Measurements from ENCODE around the gene KRT74. TPM values are rescaled to one million over a fixed set of nuclear protein-coding genes. Genes with fewer than 3 reads are reported as not detected.

Gene KRT74
- total RNA-seq, 1 experiment from 2014 or later, result not detected

GRCh38 chr12:52579468-52580465 lies 6.1 kb upstream of the KRT74 start:
- DNase-seq (ENCODE audit: low spot score) (no peak), ATAC-seq (no peak)
- POLR2A ChIA-PET, result no interaction called here
- H3K27ac Mint-ChIP-seq, result no peak overlapping the region
- CTCF ChIA-PET, result interaction anchor here (0.7 to 2.5 kb wide), 5 partner anchors 78 to 300 kb away, joined by 3 to 12 read pairs (median 5); no protein-coding TSS in a partner anchor
- no peaks in the 10 kb centered on the region for H3K27me3 Mint-ChIP-seq (ENCODE audit: low read depth)
- no peak for TF ChIP-seq E2F5 (CRISPR knock-in tag; IDR thresholded peaks at IDR 0.05)
- no peaks in the 10 kb centered on the region for H3K36me3 Mint-ChIP-seq
- no peak overlapping the region for H3K4me3 Mint-ChIP-seq
- H3K4me1 Mint-ChIP-seq, result peaks cover 6% of the 10 kb centered on the region
- no peaks in the 10 kb centered on the region for H3K9me3 Mint-ChIP-seq

- CTCF ChIA-PET, result interaction anchor here (0.8 to 2.1 kb wide), 11 partner anchors 9 to 422 kb away, joined by 3 to 15 read pairs (median 6); no protein-coding TSS in a partner anchor
- H3K4me1 Mint-ChIP-seq, result peaks cover 6% of the 10 kb centered on the region
- ATAC-seq (no peak), DNase-seq (ENCODE audit: low spot score) (no peak)
- no peak overlapping the region for H3K4me3 Mint-ChIP-seq
- TF ChIP-seq ZNF512 (CRISPR knock-in tag; IDR thresholded peaks at IDR 0.05; ENCODE audit: borderline replicate concordance) (no peak), FOXP4 (CRISPR knock-in tag; IDR thresholded peaks at IDR 0.05) (no peak), TP53 (CRISPR knock-in tag; IDR thresholded peaks at IDR 0.05) (no peak), CTCF (IDR thresholded peaks at IDR 0.05) (no peak), ZBTB43 (CRISPR knock-in tag; IDR thresholded peaks at IDR 0.05) (no peak), ZNF532 (CRISPR knock-in tag; IDR thresholded peaks at IDR 0.05; ENCODE audit: borderline replicate concordance) (no peak), ELF4 (CRISPR knock-in tag; IDR thresholded peaks at IDR 0.05; ENCODE audit: low read depth) (no peak), PREB (CRISPR knock-in tag; IDR thresholded peaks at IDR 0.05; ENCODE audit: borderline replicate concordance) (no peak), KAT7 (CRISPR knock-in tag; IDR thresholded peaks at IDR 0.05; ENCODE audit: borderline replicate concordance) (no peak), OVOL2 (CRISPR knock-in tag; IDR thresholded peaks at IDR 0.05; ENCODE audit: borderline replicate concordance) (no peak), CBFB (CRISPR knock-in tag; IDR thresholded peaks at IDR 0.05; ENCODE audit: low read depth) (no peak), ZNF396 (CRISPR knock-in tag; IDR thresholded peaks at IDR 0.05; ENCODE audit: borderline replicate concordance) (no peak), NR2C2 (CRISPR knock-in tag; IDR thresholded peaks at IDR 0.05) (no peak), ESRRA (CRISPR knock-in tag; IDR thresholded peaks at IDR 0.05; ENCODE audit: borderline replicate concordance) (no peak), ZNF423 (CRISPR knock-in tag; IDR thresholded peaks at IDR 0.05) (no peak), USF1 (CRISPR knock-in tag; IDR thresholded peaks at IDR 0.05) (no peak)
- H3K27ac Mint-ChIP-seq, result no peak overlapping the region
- H3K36me3 Mint-ChIP-seq, result no peaks in the 10 kb centered on the region
- POLR2A ChIA-PET, result interaction anchor here (0.6 kb wide), 1 partner anchor 121 kb away, joined by 6 read pairs; no protein-coding TSS in a partner anchor
- no peaks in the 10 kb centered on the region for H3K9me3 Mint-ChIP-seq
- H3K27me3 Mint-ChIP-seq (ENCODE audit: low read depth), result no peaks in the 10 kb centered on the region
Measured at GRCh38 chr12:52578469-52578868, 4.8 kb upstream of the KRT74 start.
